HUES6 (cell line): Measurements from ENCODE around the gene KREMEN2.

Experiments
- H3K27ac ChIP-seq: 2 replicates; pipeline ENCODE4 v1.7.0; 2013; ENCODE audit warnings: low read depth, mild to moderate bottlenecking, low read length, inconsistent platforms
- H3K27me3 ChIP-seq: 2 replicates; pipeline ENCODE4 v1.6.1; 2013; ENCODE audit warnings: low read length; ENCODE audit not compliant: control insufficient read depth, insufficient read depth
- H3K36me3 ChIP-seq: 2 replicates; pipeline ENCODE4 v1.6.1; 2013; ENCODE audit warnings: low read length; ENCODE audit not compliant: control insufficient read depth, insufficient read depth
- H3K4me1 ChIP-seq: 2 replicates; pipeline ENCODE4 v1.6.1; 2013; ENCODE audit warnings: low read length; ENCODE audit not compliant: control insufficient read depth, insufficient read depth
- H3K4me3 ChIP-seq: 2 replicates; pipeline ENCODE4 v1.5.1; 2013; ENCODE audit warnings: low read depth, low read length
- H3K9ac ChIP-seq: one replicate; pipeline ENCODE4 v1.6.1; 2013; ENCODE audit warnings: mild to moderate bottlenecking, low read length
- H3K9me3 ChIP-seq: 2 replicates; pipeline ENCODE4 v1.6.1; 2013; ENCODE audit warnings: low read depth, low read length; ENCODE audit not compliant: control insufficient read depth, insufficient read depth

KREMEN2 gene

GRCh38 chr16:2966808-2967191 is 2.7 kb downstream of the KREMEN2 start:
- peaks cover 27% of the 10 kb centered on the region for H3K4me1 ChIP-seq
- H3K9me3 ChIP-seq = no peaks in the 10 kb centered on the region
- H3K36me3 ChIP-seq = peaks cover 7% of the 10 kb centered on the region
- H3K27me3 ChIP-seq = peaks cover 38% of the 10 kb centered on the region
- H3K27ac ChIP-seq = no peak overlapping the region
- H3K9ac ChIP-seq = no peak overlapping the region
- H3K4me3 ChIP-seq = peak overlapping the region; percentile 31; the same call in 1 of the 2 replicates

- H3K9me3 ChIP-seq = no peaks in the 10 kb centered on the region
- no peak overlapping the region for H3K9ac ChIP-seq
- peak overlapping the region; percentile 28; the same call in 1 of the 2 replicates for H3K4me3 ChIP-seq
- H3K27me3 ChIP-seq = peaks cover 36% of the 10 kb centered on the region
- H3K4me1 ChIP-seq = peaks cover 22% of the 10 kb centered on the region
- H3K27ac ChIP-seq = no peak overlapping the region
- H3K36me3 ChIP-seq = peaks cover 11% of the 10 kb centered on the region
Measured at GRCh38 chr16:2967211-2967631, 3.1 kb downstream of the KREMEN2 start.

DNA sequence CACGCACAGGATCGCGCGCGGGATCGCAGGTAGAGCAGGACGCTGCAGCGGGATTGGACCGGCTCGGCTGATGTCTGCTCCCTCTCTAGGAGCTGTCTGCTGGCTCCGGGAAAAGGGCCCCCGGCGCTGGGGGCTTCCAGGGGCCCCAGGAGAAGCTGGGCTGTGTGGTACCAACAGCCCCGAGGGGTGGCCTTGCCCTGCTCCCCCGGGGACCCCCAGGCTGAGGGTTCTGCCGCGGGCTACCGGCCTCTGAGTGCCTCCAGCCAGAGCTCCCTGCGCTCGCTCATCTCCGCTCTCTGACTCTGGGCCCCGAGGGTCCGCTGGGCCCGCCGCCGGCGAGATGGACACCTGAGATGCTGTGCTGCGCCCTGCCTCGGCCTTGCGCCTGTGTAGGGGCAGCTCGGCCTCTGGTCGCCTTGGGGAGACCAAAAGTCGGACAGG is 3.7 kb downstream of the KREMEN2 start:
- Histone ChIP-seq H3K9ac (no peak overlapping the region), H3K4me3 (peak overlapping the region; percentile 28; the same call in 1 of the 2 replicates), H3K27ac (no peak overlapping the region), H3K4me1 (peaks cover 17% of the 10 kb centered on the region), H3K27me3 (peaks cover 31% of the 10 kb centered on the region), H3K9me3 (no peaks in the 10 kb centered on the region), H3K36me3 (peaks cover 16% of the 10 kb centered on the region)

DNA sequence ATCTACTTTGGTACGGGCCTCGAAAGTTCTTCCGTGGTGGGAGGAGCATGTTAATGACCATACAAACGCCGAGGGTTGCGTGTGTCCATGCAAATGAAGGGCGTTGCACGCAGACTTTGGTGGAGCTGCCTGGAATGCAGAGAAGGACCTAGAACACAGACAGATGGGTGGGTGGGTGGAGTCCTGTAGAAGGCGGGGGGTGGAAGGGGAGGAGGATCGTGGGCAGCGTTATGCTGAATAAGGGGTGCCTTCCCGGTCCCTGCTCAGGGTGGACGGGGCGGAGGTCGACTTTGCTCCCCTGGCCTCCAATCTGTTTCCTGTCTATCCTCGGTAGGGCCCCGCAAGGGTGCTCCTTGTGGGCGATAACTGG is 4.3 kb downstream of the KREMEN2 start:
- peaks cover 28% of the 10 kb centered on the region; the same call in 1 of the 2 replicates for H3K27me3 ChIP-seq
- H3K4me1 ChIP-seq = peaks cover 14% of the 10 kb centered on the region
- H3K9me3 ChIP-seq = no peaks in the 10 kb centered on the region
- H3K4me3 ChIP-seq = peak overlapping the region; percentile 76
- peaks cover 22% of the 10 kb centered on the region for H3K36me3 ChIP-seq
- no peak overlapping the region for H3K27ac ChIP-seq
- peak overlapping the region; percentile 35 for H3K9ac ChIP-seq

- peaks cover 14% of the 10 kb centered on the region for H3K4me1 ChIP-seq
- H3K36me3 ChIP-seq = peaks cover 28% of the 10 kb centered on the region
- no peaks in the 10 kb centered on the region for H3K9me3 ChIP-seq
- H3K9ac ChIP-seq = peak within 1 kb of the TSS; percentile 90
- H3K27me3 ChIP-seq = peaks cover 28% of the 10 kb centered on the region; the same call in 1 of the 2 replicates
- peak within 1 kb of the TSS; percentile 76 for H3K4me3 ChIP-seq
- H3K27ac ChIP-seq = peak within 1 kb of the TSS; percentile 68; the same call in 1 of the 2 replicates
Measured at GRCh38 chr16:2968738-2969544, 4.9 kb downstream of the KREMEN2 start, which contains the start of gene PAQR4. TSS of gene PAQR4 (plus strand) at chr16:2969348. CDS start at chr16:2969675, 327 bp downstream.

DNA sequence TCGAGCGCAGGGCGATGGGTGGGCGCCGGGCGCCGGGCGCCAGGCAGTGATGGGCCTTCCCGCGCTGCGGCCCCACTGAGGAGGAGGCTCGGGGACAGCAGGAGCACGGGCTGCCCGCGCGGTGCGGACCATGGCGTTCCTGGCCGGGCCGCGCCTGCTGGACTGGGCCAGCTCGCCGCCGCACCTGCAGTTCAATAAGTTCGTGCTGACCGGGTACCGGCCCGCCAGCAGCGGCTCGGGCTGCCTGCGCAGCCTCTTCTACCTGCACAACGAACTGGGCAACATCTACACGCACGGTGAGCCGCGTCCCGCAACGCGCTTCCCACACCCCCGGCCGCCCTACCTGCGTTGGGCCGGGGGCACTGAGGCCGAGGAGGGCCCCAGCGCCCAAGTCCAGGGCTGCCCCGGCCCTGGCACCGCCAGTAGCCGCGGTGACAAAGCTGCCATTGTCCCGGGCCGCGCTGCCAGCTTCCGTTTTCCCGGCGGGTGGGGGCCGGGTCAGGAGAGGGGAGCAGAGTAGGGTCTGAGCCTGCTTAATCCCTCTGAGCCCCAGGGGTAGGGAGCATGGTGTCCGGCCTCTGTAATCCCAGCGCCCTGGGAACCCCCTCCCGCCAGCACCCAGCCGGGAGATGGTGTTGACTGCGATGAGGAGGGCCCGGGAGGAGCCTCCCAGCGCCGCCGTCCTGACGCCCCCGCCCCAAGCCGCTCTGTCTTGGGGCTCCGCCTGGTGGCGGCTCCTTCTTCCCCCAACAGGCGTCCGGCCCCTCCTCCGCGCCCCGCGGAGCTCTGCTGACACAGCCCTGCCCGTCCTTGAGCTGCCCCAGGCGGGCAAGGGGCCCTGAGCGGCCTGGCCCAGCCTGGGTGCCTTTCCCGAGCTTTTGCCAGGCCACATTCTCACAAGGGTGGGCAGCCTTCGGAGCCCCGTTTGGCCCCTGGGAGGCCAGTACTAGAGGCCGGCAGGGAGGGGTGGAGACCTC is 5.8 kb downstream of the KREMEN2 start:
- Histone ChIP-seq H3K36me3 (peaks cover 37% of the 10 kb centered on the region), H3K27ac (peak overlapping the region; percentile 68; the same call in 1 of the 2 replicates), H3K4me1 (peaks cover 14% of the 10 kb centered on the region), H3K27me3 (peaks cover 28% of the 10 kb centered on the region; the same call in 1 of the 2 replicates), H3K4me3 (peak overlapping the region; percentile 76), H3K9ac (peak overlapping the region; percentile 90), H3K9me3 (no peaks in the 10 kb centered on the region)

GRCh38 chr16:2970563-2970962 is 6.5 kb downstream of the KREMEN2 start:
- Histone ChIP-seq H3K4me1 (peaks cover 14% of the 10 kb centered on the region), H3K27ac (no peak overlapping the region)

DNA sequence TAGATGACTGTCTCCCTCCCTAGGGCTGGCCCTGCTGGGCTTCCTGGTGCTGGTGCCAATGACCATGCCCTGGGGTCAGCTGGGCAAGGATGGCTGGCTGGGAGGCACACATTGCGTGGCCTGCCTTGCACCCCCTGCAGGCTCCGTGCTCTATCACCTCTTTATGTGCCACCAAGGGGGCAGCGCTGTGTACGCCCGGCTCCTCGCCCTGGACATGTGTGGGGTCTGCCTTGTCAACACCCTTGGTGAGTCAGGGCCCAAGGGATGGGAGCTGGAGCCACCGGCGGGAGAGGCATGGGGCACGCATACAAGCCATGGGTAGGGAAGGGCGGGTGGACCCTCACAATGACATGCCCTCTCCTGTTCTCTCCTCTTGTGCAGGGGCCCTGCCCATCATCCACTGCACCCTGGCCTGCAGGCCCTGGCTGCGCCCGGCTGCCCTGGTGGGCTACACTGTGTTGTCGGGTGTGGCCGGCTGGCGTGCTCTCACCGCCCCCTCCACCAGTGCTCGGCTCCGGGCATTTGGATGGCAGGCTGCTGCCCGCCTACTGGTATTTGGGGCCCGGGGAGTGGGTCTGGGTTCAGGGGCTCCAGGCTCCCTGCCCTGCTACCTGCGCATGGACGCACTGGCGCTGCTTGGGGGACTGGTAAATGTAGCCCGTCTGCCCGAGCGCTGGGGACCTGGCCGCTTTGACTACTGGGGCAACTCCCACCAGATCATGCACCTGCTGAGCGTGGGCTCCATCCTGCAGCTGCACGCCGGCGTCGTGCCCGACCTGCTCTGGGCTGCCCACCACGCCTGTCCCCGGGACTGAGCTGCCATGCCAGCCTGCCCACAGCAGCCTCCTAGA is 7.3 kb downstream of the KREMEN2 start:
- H3K27me3 ChIP-seq = peaks cover 21% of the 10 kb centered on the region; the same call in 1 of the 2 replicates
- H3K9ac ChIP-seq = no peak overlapping the region
- peaks cover 14% of the 10 kb centered on the region for H3K4me1 ChIP-seq
- H3K27ac ChIP-seq = no peak overlapping the region
- H3K4me3 ChIP-seq = peak overlapping the region; percentile 76; the same call in 1 of the 2 replicates
- peaks cover 52% of the 10 kb centered on the region for H3K36me3 ChIP-seq
- no peaks in the 10 kb centered on the region for H3K9me3 ChIP-seq

More at GRCh38 chr16:2970563-2970962, 6.5 kb downstream of the KREMEN2 start:
- Histone ChIP-seq H3K27me3 (peaks cover 28% of the 10 kb centered on the region; the same call in 1 of the 2 replicates), H3K9me3 (no peaks in the 10 kb centered on the region), H3K36me3 (peaks cover 45% of the 10 kb centered on the region), H3K9ac (peak overlapping the region; percentile 90), H3K4me3 (peak overlapping the region; percentile 76)

GRCh38 chr16:2971985-2972784 is 8.1 kb downstream of the KREMEN2 start:
- Histone ChIP-seq H3K4me3 (no peak overlapping the region), H3K36me3 (peaks cover 60% of the 10 kb centered on the region), H3K9ac (no peak overlapping the region), H3K4me1 (peaks cover 14% of the 10 kb centered on the region), H3K9me3 (no peaks in the 10 kb centered on the region), H3K27me3 (peaks cover 15% of the 10 kb centered on the region; the same call in 1 of the 2 replicates), H3K27ac (no peak overlapping the region)
